A549 (cell line): ENCODE results near the gene SGSH. TPM values are rescaled to one million over a fixed set of nuclear protein-coding genes. Genes with fewer than 3 reads are reported as not detected.

Source experiments
- ATAC-seq, 2 experiments: fragments of 200-7000 bp in 1 of 2; fragments of >200 bp in 1 of 2; cut with Nextera tagmentation in 1 of 2; cut with Tn5 transposase in 1 of 2; 3 replicates each; pipeline versions ENCODE4 v1.8.0 to v1.9.1; 2018 to 2020; ENCODE audit warnings: mild to moderate bottlenecking in 1 of 2, moderate library complexity in 1 of 2
- CTCF ChIA-PET: fragments of 300-600 bp; sonication (Branson Sonifier 250); formaldehyde crosslinking; extraction: SDS; loops from one replicate; lab custom pipeline; 2021; ENCODE audit warnings: antibody characterized with exemption, inconsistent platforms; lab: Yijun Ruan, JAX
- POLR2A ChIA-PET: fragments of 350-600 bp; formaldehyde crosslinking; extraction: SDS; loops from one replicate; lab custom pipeline; 2021; ENCODE audit warnings: antibody characterized with exemption, inconsistent platforms; lab: Yijun Ruan, JAX
- DNase-seq, 2 experiments: peaks; one replicate each; pipeline versions ENCODE4 v3.0.0 to v3.0.0-alpha.2; 2011 to 2016; ENCODE audit warnings: low read depth in 1 of 2, low spot score in 1 of 2
- FAIRE-seq: peaks from 2 replicates; lab custom pipeline; 2011; peaks lifted over from hg19 to GRCh38; lab: Jason Lieb, UNC
- H3K27ac ChIP-seq, 2 experiments: fragments of >200 bp; sonication (Bioruptor Twin); formaldehyde crosslinking; 3 replicates each; pipeline ENCODE4 v1.5.1; 2016 to 2017
- H3K4me1 ChIP-seq: fragments of >200 bp; sonication (Bioruptor Twin); formaldehyde crosslinking; 3 replicates; pipeline ENCODE4 v1.6.1; 2016
- H3K4me2 ChIP-seq: fragments of >200 bp; sonication (Bioruptor Twin); formaldehyde crosslinking; 3 replicates; pipeline ENCODE4 v1.6.1; 2016
- H3K4me3 ChIP-seq: fragments of >200 bp; sonication (Bioruptor Twin); formaldehyde crosslinking; 3 replicates; pipeline ENCODE4 v1.5.1; 2016
- H3K9me3 ChIP-seq: fragments of >200 bp; sonication (Bioruptor Twin); formaldehyde crosslinking; 3 replicates; pipeline ENCODE4 v1.6.1; 2016
- CBX8 ChIP-seq: fragments of 200-600 bp; sonication (generic); IDR thresholded peaks from 2 replicates; pipeline ENCODE4 v1.6.1; 2016
- CEBPB ChIP-seq, 2 experiments: fragments of >200 bp in 1 of 2; sonication (Bioruptor Twin) in 1 of 2; formaldehyde crosslinking in 1 of 2; IDR thresholded peaks; 2 replicates each; pipeline ENCODE4 v1.6.1; 2012 to 2016
- CHD2 ChIP-seq: fragments of 150-350 bp; IDR thresholded peaks from 2 replicates; pipeline ENCODE4 v1.6.1; 2014; ENCODE audit warnings: low read length; ENCODE audit not compliant: partially characterized antibody
- CHD4 ChIP-seq: fragments of 200-600 bp; sonication (generic); IDR thresholded peaks from 2 replicates; pipeline ENCODE4 v1.6.1; 2016; ENCODE audit warnings: antibody characterized with exemption, mild to moderate bottlenecking, borderline replicate concordance
- ESRRA ChIP-seq: fragments of 150-350 bp; IDR thresholded peaks from 2 replicates; pipeline ENCODE4 v1.6.1; 2014; ENCODE audit warnings: mild to moderate bottlenecking, low read length, borderline replicate concordance
- FOSB ChIP-seq: fragments of 250-450 bp; sonication (Bioruptor Pico); IDR thresholded peaks from 2 replicates; pipeline ENCODE4 v1.5.0; 2020; ENCODE audit warnings: mild to moderate bottlenecking, moderate library complexity
- JUN ChIP-seq, 2 experiments: fragments of >200 bp; sonication (Bioruptor Twin); formaldehyde crosslinking; IDR thresholded peaks; 2 replicates in 1 of 2; 3 replicates in 1 of 2; pipeline ENCODE4 v1.6.1; 2016 to 2017
- KDM1A ChIP-seq: fragments of 200-600 bp; sonication (generic); IDR thresholded peaks from 2 replicates; pipeline ENCODE4 v1.6.1; 2016; ENCODE audit warnings: low read depth, mild to moderate bottlenecking
- KDM5A ChIP-seq: fragments of 200-600 bp; sonication (generic); IDR thresholded peaks from 2 replicates; pipeline ENCODE4 v1.6.1; 2016; ENCODE audit warnings: antibody characterized with exemption, mild to moderate bottlenecking
- MAZ ChIP-seq: fragments of 150-350 bp; IDR thresholded peaks from 2 replicates; pipeline ENCODE4 v1.6.1; 2014; ENCODE audit warnings: antibody characterized with exemption, low read depth, low read length, borderline replicate concordance
- MYC ChIP-seq: IDR thresholded peaks from 2 replicates; pipeline ENCODE4 v1.6.1; 2012; ENCODE audit warnings: mild to moderate bottlenecking, inconsistent platforms, low read length, improper control_type of control experiment, borderline replicate concordance
- NFE2L2 ChIP-seq: fragments of 150-350 bp; conservative IDR thresholded peaks from 2 replicates; pipeline ENCODE4 v1.6.1; 2014; ENCODE audit warnings: low read length
- NPAS2 ChIP-seq: fragments of 250-450 bp; sonication (Bioruptor Pico); IDR thresholded peaks from 2 replicates; pipeline ENCODE4 v1.8.0; 2022; ENCODE audit warnings: mild to moderate bottlenecking, moderate library complexity, borderline replicate concordance
- PHF8 ChIP-seq: fragments of 200-600 bp; sonication (generic); IDR thresholded peaks from 2 replicates; pipeline ENCODE4 v1.6.1; 2016; ENCODE audit warnings: low read depth, mild to moderate bottlenecking, antibody characterized with exemption, moderate library complexity, borderline replicate concordance
- POLR2A ChIP-seq: IDR thresholded peaks from 2 replicates; pipeline ENCODE4 v1.6.1; 2012; ENCODE audit warnings: mild to moderate bottlenecking, low read length
- RAD21 ChIP-seq, 2 experiments: fragments of >200 bp in 1 of 2; sonication (Bioruptor Twin) in 1 of 2; formaldehyde crosslinking in 1 of 2; IDR thresholded peaks in 1 of 2; conservative IDR thresholded peaks in 1 of 2; 2 replicates in 1 of 2; 3 replicates in 1 of 2; pipeline ENCODE4 v1.6.1; 2012 to 2018; ENCODE audit warnings: inconsistent platforms in 1 of 2
- RFX5 ChIP-seq: fragments of 450-650 bp; IDR thresholded peaks from 2 replicates; pipeline ENCODE4 v1.7.1; 2014; ENCODE audit warnings: antibody characterized with exemption, mild to moderate bottlenecking, moderate library complexity
- RNF2 ChIP-seq: fragments of 200-600 bp; sonication (generic); IDR thresholded peaks from 2 replicates; pipeline ENCODE4 v1.6.1; 2016; ENCODE audit warnings: low read depth, mild to moderate bottlenecking, antibody characterized with exemption, moderate library complexity, borderline replicate concordance
- SMC3 ChIP-seq: fragments of >200 bp; sonication (Bioruptor Twin); formaldehyde crosslinking; IDR thresholded peaks from 3 replicates; pipeline ENCODE4 v1.6.1; 2018; ENCODE audit warnings: inconsistent platforms
- TFCP2L1 ChIP-seq: fragments of 250-450 bp; sonication (Bioruptor Pico); IDR thresholded peaks from 2 replicates; pipeline ENCODE4 v1.5.0; 2021; ENCODE audit warnings: mild to moderate bottlenecking
- TP53 ChIP-seq: fragments of 250-450 bp; sonication (Bioruptor Pico); IDR thresholded peaks from 2 replicates; pipeline ENCODE4 v1.5.0; 2021; ENCODE audit warnings: mild to moderate bottlenecking, moderate library complexity
- ZNF302 ChIP-seq: fragments of 250-450 bp; sonication (Bioruptor Pico); IDR thresholded peaks from 2 replicates; pipeline ENCODE4 v1.9.0; 2021; ENCODE audit warnings: inconsistent platforms, mild to moderate bottlenecking, moderate library complexity
- ZSCAN20 ChIP-seq: fragments of 250-450 bp; sonication (Bioruptor Pico); IDR thresholded peaks from 2 replicates; pipeline ENCODE4 v1.8.0; 2022; ENCODE audit warnings: mild to moderate bottlenecking, moderate library complexity
- WGBS: methylation state at CpG from one replicate; pipeline ENCODE4 v1.1.6; 2017; ENCODE audit errors: missing lambda C conversion rate; 5-methylcytosine and 5-hydroxymethylcytosine counted together
- polyA minus RNA-seq: library from RNA; depleted of rRNA, polyadenylated mRNA; stranded (reverse); fragments of >200 nt; gene quantifications from 2 replicates; pipeline ENCODE4 v1.2.3, GENCODE V29; 2011; rRNA and poly(A)+ RNA removed
- polyA plus RNA-seq, 4 experiments: library from polyadenylated mRNA; depleted of rRNA in 3 of 4; stranded (reverse); fragments of >200 nt; fragmentation: RNase III in 1 of 4; extraction: RNeasy Plus Mini Kit Qiagen cat#74134 plus additional on column Dnase treatment in 1 of 4; gene quantifications; 2 replicates in 3 of 4; 3 replicates in 1 of 4; pipeline ENCODE4 v1.2.3, GENCODE V29; 2011 to 2017
- TF ChIP-seq, protein P1 (sequence below): IDR thresholded peaks from 2 replicates; pipeline ENCODE4 v1.6.1; 2012; ENCODE audit warnings: low read depth, borderline replicate concordance
- TF ChIP-seq, protein P2 (sequence below): fragments of 250-450 bp; sonication (Bioruptor Pico); IDR thresholded peaks from 2 replicates; pipeline ENCODE4 v1.5.0; 2021; ENCODE audit warnings: mild to moderate bottlenecking, moderate library complexity, borderline replicate concordance
- TF ChIP-seq, protein P3 (sequence below): fragments of >200 bp; sonication (Bioruptor Twin); formaldehyde crosslinking; IDR thresholded peaks from 3 replicates; pipeline ENCODE4 v1.5.1; 2016
- TF ChIP-seq, protein P4 (sequence below): IDR thresholded peaks from 2 replicates; pipeline ENCODE4 v1.6.1; 2012
- TF ChIP-seq, protein P5 (sequence below): fragments of 250-450 bp; sonication (Bioruptor Pico); IDR thresholded peaks from 2 replicates; pipeline ENCODE4 v1.5.0; 2020; ENCODE audit warnings: low read depth, mild to moderate bottlenecking, moderate library complexity
- TF ChIP-seq, protein P6 (sequence below): fragments of 450-650 bp; IDR thresholded peaks from 2 replicates; pipeline ENCODE4 v1.6.1; 2014; ENCODE audit warnings: antibody characterized with exemption
- TF ChIP-seq, protein P7 (sequence below): fragments of >200 bp; sonication (Bioruptor Twin); formaldehyde crosslinking; IDR thresholded peaks from 2 replicates; pipeline ENCODE4 v1.6.1; 2016
- TF ChIP-seq, protein P8 (sequence below): fragments of 150-350 bp; IDR thresholded peaks from 2 replicates; pipeline ENCODE4 v1.6.1; 2014; ENCODE audit warnings: low read depth, mild to moderate bottlenecking, low read length

The SGSH gene
- polyA plus RNA-seq (2011; rRNA removed) (14.1 and 14.5 TPM in 2 replicates), polyA plus RNA-seq (2017; fragmentation: RNase III; extraction: RNeasy Plus Mini Kit Qiagen cat#74134 plus additional on column Dnase treatment) (24.0 to 26.2 TPM (median 24.7 TPM) in 3 replicates), polyA minus RNA-seq (9.2 and 12.4 TPM in 2 replicates)
- 25.4 and 26.4 TPM in 2 replicates for polyA plus RNA-seq (2012; cell fraction: cytosol; rRNA removed)
- 118 and 137 TPM in 2 replicates for polyA plus RNA-seq (2012; cell fraction: nucleus; rRNA removed)

DNA sequence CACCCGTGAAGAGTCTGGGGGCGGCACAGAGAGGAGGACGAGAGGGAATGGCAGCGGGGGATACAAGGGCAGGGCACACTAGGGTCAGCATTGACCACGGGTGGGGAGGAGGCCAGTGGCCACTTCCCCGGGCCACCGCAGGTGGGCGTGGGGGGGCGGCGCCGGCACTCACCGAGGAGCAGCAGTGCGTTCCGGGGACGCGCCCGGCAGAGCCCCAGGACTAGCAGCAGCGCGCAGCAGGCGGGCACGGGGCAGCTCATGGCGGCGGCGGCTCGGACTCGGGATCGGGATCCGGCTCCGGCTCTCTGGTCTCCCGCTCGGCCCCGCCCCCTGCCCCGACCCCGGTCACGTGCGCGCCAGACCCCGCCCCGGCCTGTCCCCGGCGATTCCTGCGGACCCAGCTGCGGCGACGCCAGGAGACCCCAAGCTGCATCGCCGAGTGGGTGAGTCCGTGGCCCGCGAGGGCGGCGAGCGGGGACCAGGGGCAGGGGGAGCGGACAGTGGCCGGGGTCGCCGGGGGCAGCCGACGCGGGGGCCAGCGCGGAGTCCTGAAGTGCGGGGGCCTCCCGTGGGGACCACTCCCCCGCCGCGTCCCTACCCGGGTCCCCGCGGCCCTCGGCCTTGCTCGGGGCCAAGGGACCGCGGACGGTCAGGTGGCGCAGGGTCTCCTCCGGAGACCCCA, at the start of gene SGSH, which contains the start of gene SLC26A11:
SGSH (minus strand) TSS at position 280 of the 682 bp plus-strand sequence; CDS start at position 260, 20 bp downstream.
SLC26A11 (plus strand) TSS at position 374 of the 682 bp plus-strand sequence. CDS start 1,134 bp downstream, outside the sequence.
- peak; percentile 62 to 99 for DNase-seq
- ATAC-seq: peak; percentile 81 to 94
- Histone ChIP-seq H3K4me3 (peak within 1 kb of the TSS; percentile 77), H3K4me2 (peak within 1 kb of the TSS; percentile 91), H3K27ac (peak within 1 kb of the TSS; percentile 86 to 97), H3K9me3 (no peaks in the 10 kb centered on the region), H3K4me1 (peaks cover 11% of the 10 kb centered on the region)
- 1% methylated on average over 26 of the region's 77 CpGs for WGBS
- ChIA-PET POLR2A (interaction anchor here (0.6 to 1.0 kb wide), 3 partner anchors 73 to 892 kb away, joined by 3 read pairs; no protein-coding TSS in a partner anchor), CTCF (no interaction called here)
- FAIRE-seq: no peak
- no peak for TF ChIP-seq CEBPB (IDR thresholded peaks at IDR 0.05)
- TF ChIP-seq, protein P1, sequence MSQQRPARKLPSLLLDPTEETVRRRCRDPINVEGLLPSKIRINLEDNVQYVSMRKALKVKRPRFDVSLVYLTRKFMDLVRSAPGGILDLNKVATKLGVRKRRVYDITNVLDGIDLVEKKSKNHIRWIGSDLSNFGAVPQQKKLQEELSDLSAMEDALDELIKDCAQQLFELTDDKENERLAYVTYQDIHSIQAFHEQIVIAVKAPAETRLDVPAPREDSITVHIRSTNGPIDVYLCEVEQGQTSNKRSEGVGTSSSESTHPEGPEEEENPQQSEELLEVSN: peak; percentile 35
- no peak; a peak in 1 of 5 replicates for TF ChIP-seq RAD21 (conservative IDR thresholded peaks at IDR 0.05 in 1 of 2, IDR thresholded peaks at IDR 0.05 in 1 of 2)
- TF ChIP-seq JUN (IDR thresholded peaks at IDR 0.05): peak in 1 of 2 experiments; percentile 61; a peak in 2 of 5 replicates
- TF ChIP-seq MAZ: no peak
- no peak for TF ChIP-seq FOSB (CRISPR knock-in tag)
- no peak for TF ChIP-seq CHD4
- TF ChIP-seq, protein P2, sequence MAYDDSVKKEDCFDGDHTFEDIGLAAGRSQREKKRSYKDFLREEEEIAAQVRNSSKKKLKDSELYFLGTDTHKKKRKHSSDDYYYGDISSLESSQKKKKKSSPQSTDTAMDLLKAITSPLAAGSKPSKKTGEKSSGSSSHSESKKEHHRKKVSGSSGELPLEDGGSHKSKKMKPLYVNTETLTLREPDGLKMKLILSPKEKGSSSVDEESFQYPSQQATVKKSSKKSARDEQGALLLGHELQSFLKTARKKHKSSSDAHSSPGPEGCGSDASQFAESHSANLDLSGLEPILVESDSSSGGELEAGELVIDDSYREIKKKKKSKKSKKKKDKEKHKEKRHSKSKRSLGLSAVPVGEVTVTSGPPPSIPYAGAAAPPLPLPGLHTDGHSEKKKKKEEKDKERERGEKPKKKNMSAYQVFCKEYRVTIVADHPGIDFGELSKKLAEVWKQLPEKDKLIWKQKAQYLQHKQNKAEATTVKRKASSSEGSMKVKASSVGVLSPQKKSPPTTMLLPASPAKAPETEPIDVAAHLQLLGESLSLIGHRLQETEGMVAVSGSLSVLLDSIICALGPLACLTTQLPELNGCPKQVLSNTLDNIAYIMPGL: no peak
- no peak for TF ChIP-seq TP53
- TF ChIP-seq KDM1A: no peak
- no peak for TF ChIP-seq NFE2L2
- no peak for TF ChIP-seq CHD2
- no peak; the same call in 1 of the 2 replicates for TF ChIP-seq MYC
- no peak for TF ChIP-seq KDM5A
- TF ChIP-seq, protein P3, sequence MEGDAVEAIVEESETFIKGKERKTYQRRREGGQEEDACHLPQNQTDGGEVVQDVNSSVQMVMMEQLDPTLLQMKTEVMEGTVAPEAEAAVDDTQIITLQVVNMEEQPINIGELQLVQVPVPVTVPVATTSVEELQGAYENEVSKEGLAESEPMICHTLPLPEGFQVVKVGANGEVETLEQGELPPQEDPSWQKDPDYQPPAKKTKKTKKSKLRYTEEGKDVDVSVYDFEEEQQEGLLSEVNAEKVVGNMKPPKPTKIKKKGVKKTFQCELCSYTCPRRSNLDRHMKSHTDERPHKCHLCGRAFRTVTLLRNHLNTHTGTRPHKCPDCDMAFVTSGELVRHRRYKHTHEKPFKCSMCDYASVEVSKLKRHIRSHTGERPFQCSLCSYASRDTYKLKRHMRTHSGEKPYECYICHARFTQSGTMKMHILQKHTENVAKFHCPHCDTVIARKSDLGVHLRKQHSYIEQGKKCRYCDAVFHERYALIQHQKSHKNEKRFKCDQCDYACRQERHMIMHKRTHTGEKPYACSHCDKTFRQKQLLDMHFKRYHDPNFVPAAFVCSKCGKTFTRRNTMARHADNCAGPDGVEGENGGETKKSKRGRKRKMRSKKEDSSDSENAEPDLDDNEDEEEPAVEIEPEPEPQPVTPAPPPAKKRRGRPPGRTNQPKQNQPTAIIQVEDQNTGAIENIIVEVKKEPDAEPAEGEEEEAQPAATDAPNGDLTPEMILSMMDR: no peak
- TF ChIP-seq, protein P4, sequence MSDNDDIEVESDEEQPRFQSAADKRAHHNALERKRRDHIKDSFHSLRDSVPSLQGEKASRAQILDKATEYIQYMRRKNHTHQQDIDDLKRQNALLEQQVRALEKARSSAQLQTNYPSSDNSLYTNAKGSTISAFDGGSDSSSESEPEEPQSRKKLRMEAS: peak; percentile 39; the same call in 1 of the 2 replicates
- no peak for TF ChIP-seq SMC3
- TF ChIP-seq ESRRA: no peak
- TF ChIP-seq, protein P5, sequence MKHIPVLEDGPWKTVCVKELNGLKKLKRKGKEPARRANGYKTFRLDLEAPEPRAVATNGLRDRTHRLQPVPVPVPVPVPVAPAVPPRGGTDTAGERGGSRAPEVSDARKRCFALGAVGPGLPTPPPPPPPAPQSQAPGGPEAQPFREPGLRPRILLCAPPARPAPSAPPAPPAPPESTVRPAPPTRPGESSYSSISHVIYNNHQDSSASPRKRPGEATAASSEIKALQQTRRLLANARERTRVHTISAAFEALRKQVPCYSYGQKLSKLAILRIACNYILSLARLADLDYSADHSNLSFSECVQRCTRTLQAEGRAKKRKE: no peak
- TF ChIP-seq NPAS2 (CRISPR knock-in tag): no peak
- TF ChIP-seq, protein P6, sequence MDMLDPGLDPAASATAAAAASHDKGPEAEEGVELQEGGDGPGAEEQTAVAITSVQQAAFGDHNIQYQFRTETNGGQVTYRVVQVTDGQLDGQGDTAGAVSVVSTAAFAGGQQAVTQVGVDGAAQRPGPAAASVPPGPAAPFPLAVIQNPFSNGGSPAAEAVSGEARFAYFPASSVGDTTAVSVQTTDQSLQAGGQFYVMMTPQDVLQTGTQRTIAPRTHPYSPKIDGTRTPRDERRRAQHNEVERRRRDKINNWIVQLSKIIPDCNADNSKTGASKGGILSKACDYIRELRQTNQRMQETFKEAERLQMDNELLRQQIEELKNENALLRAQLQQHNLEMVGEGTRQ: peak; percentile 68
- TF ChIP-seq, protein P7, sequence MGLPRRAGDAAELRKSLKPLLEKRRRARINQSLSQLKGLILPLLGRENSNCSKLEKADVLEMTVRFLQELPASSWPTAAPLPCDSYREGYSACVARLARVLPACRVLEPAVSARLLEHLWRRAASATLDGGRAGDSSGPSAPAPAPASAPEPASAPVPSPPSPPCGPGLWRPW: no peak
- TF ChIP-seq CBX8: no peak
- peak; percentile 46 for TF ChIP-seq POLR2A
- peak; percentile 45; the same call in 1 of the 2 replicates for TF ChIP-seq PHF8
- TF ChIP-seq ZNF302 (CRISPR knock-in tag): no peak
- no peak for TF ChIP-seq RNF2
- no peak for TF ChIP-seq RFX5
- TF ChIP-seq, protein P8, sequence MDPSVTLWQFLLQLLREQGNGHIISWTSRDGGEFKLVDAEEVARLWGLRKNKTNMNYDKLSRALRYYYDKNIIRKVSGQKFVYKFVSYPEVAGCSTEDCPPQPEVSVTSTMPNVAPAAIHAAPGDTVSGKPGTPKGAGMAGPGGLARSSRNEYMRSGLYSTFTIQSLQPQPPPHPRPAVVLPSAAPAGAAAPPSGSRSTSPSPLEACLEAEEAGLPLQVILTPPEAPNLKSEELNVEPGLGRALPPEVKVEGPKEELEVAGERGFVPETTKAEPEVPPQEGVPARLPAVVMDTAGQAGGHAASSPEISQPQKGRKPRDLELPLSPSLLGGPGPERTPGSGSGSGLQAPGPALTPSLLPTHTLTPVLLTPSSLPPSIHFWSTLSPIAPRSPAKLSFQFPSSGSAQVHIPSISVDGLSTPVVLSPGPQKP: no peak
- TF ChIP-seq TFCP2L1: no peak
- TF ChIP-seq ZSCAN20 (CRISPR knock-in tag): no peak
